ENCODE measurements around the gene ABI3BP.

Gene ABI3BP

GRCh38 chr3:100776746-100777145, 216.5 kb downstream of the ABI3BP start:
- DNase-seq (ENCODE audit: low read depth), result peak; percentile 24
- TF ChIP-seq CTCF (IDR thresholded peaks at IDR 0.05; ENCODE audit: insufficient read depth, low read depth, low read length, missing control alignments), result no peak
- H3K4me3 ChIP-seq (ENCODE audit: low read length), result no peak overlapping the region

- no peak overlapping the region for H3K4me3 ChIP-seq (ENCODE audit: low read length)
- DNase-seq (ENCODE audit: low read depth), result no peak
- no peak for TF ChIP-seq CTCF (IDR thresholded peaks at IDR 0.05; ENCODE audit: insufficient read depth, low read depth, low read length, missing control alignments)
These were observed 217.0 kb downstream of the ABI3BP start for GRCh38 chr3:100776097-100776729.

DNA sequence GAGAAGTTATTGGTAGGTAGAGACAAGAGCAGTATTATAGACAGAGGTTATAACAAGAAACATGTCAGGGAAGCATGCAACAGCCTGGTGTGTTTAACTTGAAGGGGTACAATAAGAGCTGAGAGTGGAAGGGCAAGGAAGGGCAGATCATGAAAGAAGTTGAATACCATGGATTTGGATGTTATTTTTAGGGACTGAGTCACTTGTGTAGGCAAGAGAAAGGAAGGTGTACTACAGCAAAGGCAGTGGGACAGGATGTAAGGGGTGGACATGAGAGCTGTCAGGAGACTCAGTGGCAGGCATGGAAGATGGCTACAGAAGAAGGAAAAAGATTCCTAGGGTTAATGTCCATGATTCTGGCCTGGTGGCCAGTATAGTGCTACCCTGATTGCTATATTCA, 217.6 kb downstream of the ABI3BP start:
- peak; percentile 25 for DNase-seq (ENCODE audit: low read depth)
- H3K4me3 ChIP-seq (ENCODE audit: low read length), result no peak overlapping the region
- TF ChIP-seq CTCF (IDR thresholded peaks at IDR 0.05; ENCODE audit: insufficient read depth, low read depth, low read length, missing control alignments), result no peak

- TF ChIP-seq CTCF (IDR thresholded peaks at IDR 0.05; ENCODE audit: insufficient read depth, low read depth, low read length, missing control alignments), result no peak
- H3K4me3 ChIP-seq (ENCODE audit: low read length), result no peak overlapping the region
- DNase-seq (ENCODE audit: low read depth), result no peak
These were observed 218.0 kb downstream of the ABI3BP start for GRCh38 chr3:100775226-100775625.

DNA sequence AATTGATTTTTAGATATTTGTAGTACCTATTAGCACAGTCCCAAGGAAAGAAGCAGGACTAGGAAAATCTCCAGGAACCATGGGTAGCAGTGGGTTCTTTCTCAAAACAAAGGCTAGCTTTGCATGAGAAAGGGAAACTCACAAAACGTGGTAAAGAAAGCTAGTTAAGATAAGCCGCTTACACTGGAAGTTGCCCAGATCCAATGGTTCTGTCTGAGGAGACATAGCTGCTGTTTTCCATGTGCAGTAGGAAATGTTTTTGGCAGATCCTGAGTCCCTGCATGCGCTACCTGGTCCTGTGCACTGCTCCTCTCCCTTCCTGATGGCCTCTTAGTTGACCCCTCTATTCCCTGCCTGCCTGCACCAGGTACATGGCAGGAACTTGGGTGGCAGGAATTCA, 223.5 kb downstream of the ABI3BP start:
- H3K4me3 ChIP-seq (ENCODE audit: low read length), result no peak overlapping the region
- DNase-seq (ENCODE audit: low read depth), result no peak
- no peak for TF ChIP-seq CTCF (IDR thresholded peaks at IDR 0.05; ENCODE audit: insufficient read depth, low read depth, low read length, missing control alignments)

DNA sequence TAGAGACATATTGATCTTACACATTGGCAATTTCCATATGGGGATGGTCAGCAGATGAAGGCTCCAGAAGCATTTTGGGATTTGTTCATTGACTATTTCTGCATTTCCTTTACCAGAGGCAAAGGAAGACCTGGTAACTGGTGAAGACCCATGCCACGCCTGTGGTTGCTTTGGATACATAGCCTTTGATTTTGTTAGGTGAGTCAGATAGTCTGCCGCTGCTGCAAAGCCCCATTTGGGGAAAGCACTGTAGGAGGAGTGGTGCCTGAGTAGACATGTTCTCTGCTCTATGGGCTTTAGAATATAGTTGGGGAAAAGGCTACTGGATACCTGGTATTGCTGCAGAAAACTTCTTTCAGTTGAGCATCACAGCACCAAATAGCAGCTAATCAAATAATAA, 227.2 kb downstream of the ABI3BP start:
- DNase-seq (ENCODE audit: low read depth), result peak; percentile 73
- H3K4me3 ChIP-seq (ENCODE audit: low read length), result no peak overlapping the region
- TF ChIP-seq CTCF (IDR thresholded peaks at IDR 0.05; ENCODE audit: insufficient read depth, low read depth, low read length, missing control alignments), result no peak

- no peak for DNase-seq (ENCODE audit: low read depth)
- no peak overlapping the region for H3K4me3 ChIP-seq (ENCODE audit: low read length)
- TF ChIP-seq CTCF (IDR thresholded peaks at IDR 0.05; ENCODE audit: insufficient read depth, low read depth, low read length, missing control alignments), result no peak
These were observed 227.7 kb downstream of the ABI3BP start for GRCh38 chr3:100765437-100765975.

Data from epithelial cell of esophagus (primary cell).